GM19351 (cell line): ENCODE data around the gene OR2V2.

ENCODE experiments used
- ATAC-seq: cut with Tn5 transposase; IDR thresholded peaks from one replicate; pipeline ENCODE4 v1.9.1; 2021; ENCODE audit warnings: mild to moderate bottlenecking, moderate library complexity; ENCODE audit not compliant: unreplicated experiment

OR2V2 gene

DNA sequence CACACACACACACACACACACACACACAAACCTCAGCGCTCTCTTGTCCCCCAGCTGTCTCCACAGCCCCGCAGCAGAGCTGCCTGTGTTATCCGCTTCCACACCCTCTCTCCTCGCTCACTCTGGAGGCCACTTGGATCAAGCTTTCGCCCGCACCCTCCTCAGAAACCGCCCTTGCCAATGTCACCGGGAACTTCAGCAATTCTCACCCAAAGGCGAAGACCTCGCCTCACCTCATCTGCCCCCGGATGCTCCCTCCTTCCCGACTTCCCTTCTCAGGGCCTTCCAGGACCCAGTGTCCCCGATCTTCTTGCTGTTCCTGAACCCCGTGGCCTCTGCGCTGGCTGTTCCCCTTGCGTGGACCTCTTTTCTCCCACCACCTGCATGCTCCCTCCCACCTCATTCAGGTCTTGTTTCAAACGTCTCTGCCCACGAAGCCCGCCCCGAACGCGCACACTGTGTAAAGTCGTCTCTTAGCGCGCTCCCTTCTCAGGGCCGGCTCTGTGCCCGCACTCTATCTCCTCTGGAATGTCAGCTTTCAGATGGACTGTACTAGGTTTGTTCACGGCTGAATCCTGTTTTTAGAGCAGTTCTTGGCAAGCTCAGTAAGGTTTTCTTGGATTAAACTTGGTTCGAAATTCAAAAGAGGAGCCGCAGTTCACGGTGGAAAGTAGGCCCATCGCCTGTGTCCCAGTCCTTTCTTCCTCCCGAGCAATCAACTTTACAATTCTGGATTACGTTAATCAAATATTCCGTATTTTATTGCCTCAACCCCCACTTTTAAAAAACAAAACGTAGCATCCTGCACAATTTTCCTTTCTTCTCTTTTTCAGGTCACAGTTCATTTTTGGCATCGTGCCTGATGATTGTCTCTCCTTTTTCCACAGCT lies 58.6 kb downstream of the OR2V2 start:
- ATAC-seq: no peak

DNA sequence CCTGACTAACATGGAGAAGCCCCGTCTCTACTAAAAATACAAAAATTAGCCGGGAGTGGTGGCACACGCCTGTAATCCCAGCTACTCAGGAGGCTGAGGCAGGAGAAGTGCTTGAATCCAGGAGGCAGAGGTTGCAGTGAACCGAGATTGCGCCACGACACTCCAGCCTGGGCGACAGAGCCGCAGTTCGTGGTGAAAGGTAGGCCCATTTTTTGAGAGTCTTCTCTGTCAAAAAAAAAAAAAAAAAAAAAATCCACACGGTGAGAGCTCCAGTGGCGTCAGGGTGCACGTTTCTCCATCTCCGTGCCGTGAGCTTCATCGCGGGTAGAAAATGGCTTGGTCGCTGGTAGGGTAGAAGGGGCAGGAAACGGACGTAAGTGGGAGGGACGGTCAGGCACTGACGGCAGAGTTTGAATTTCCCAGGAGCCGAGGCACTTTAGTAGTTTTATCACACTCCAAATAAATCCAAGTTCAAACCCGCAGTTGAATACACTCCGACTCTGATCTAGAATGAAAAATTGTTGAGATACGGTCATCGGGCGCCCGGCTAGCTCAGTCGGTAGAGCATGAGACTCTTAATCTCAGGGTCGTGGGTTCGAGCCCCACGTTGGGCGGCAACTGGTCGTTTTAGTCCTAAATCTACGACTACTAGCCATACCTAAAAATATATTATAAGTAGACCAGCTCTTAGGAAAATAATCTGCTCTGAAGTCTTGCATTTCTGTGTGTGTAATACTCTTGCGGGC lies 60.0 kb downstream of the OR2V2 start:
- peak; percentile 32 for ATAC-seq

DNA sequence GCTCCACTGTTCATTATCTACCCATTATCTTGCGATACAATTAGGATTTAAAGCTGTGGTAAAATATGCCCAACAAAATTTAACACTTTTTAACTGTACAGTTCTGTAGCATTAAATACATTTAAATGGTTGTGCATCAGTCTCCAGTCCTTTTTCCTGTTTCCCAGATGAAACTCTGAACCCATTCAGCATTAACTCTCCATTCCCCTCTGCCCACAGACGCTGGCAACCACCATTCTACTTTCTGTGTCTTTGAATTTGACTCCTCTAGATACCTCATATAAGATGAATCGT lies 60.5 kb downstream of the OR2V2 start:
- ATAC-seq: no peak
